Rectal smooth muscle tissue (tissue), 1 donor: ENCODE results near the gene PPP2R3B.
"Not testable (repeated sequence)": the region's sequence is repeated elsewhere in the genome, so short reads cannot be mapped to it uniquely, and the experiment has no call there.

Experiments used
- H3K27ac ChIP-seq: one replicate; pipeline ENCODE4 v1.7.0; 2013; ENCODE audit warnings: low read depth, low read length, inconsistent platforms
- H3K27me3 ChIP-seq: one replicate; pipeline ENCODE4 v1.7.0; 2013; ENCODE audit warnings: low read length; ENCODE audit not compliant: control insufficient read depth, insufficient read depth
- H3K36me3 ChIP-seq: one replicate; pipeline ENCODE4 v1.7.0; 2013; ENCODE audit warnings: low read length; ENCODE audit not compliant: control insufficient read depth, insufficient read depth
- H3K4me1 ChIP-seq: one replicate; pipeline ENCODE4 v1.7.0; 2013; ENCODE audit warnings: low read length; ENCODE audit not compliant: control insufficient read depth, insufficient read depth
- H3K4me3 ChIP-seq: one replicate; pipeline ENCODE4 v1.7.0; 2013; ENCODE audit warnings: low read length
- H3K9ac ChIP-seq: one replicate; pipeline ENCODE4 v1.7.0; 2013; ENCODE audit warnings: low read length

The PPP2R3B gene

GRCh38 chrX:421646-422391, 35.1 kb upstream of the PPP2R3B start:
- Histone ChIP-seq H3K4me1 (no peaks in the 10 kb centered on the region), H3K27me3 (no peaks in the 10 kb centered on the region), H3K9ac (no peak overlapping the region), H3K4me3 (no peak overlapping the region), H3K27ac (no peak overlapping the region), H3K36me3 (no peaks in the 10 kb centered on the region)

- Histone ChIP-seq H3K36me3 (no peaks in the 10 kb centered on the region), H3K9ac (no peak overlapping the region), H3K27ac (no peak overlapping the region), H3K4me3 (no peak overlapping the region), H3K27me3 (no peaks in the 10 kb centered on the region), H3K4me1 (no peaks in the 10 kb centered on the region)
Observed at GRCh38 chrX:420496-421223, 34.0 kb upstream of the PPP2R3B start.

GRCh38 chrX:418927-419729, 32.4 kb upstream of the PPP2R3B start:
- Histone ChIP-seq H3K27ac (no peak overlapping the region), H3K4me1 (no peaks in the 10 kb centered on the region), H3K4me3 (no peak overlapping the region), H3K9ac (no peak overlapping the region), H3K27me3 (no peaks in the 10 kb centered on the region), H3K36me3 (no peaks in the 10 kb centered on the region)

GRCh38 chrX:415498-415897, 28.8 kb upstream of the PPP2R3B start:
- not testable (repeated sequence) for H3K27ac ChIP-seq, H3K4me3 ChIP-seq, H3K27me3 ChIP-seq, H3K36me3 ChIP-seq, H3K4me1 ChIP-seq, H3K9ac ChIP-seq

GRCh38 chrX:413322-414201, 26.9 kb upstream of the PPP2R3B start:
- Histone ChIP-seq H3K36me3 (no peaks in the 10 kb centered on the region), H3K27ac (no peak overlapping the region), H3K4me3 (peak overlapping the region; percentile 21), H3K4me1 (no peaks in the 10 kb centered on the region), H3K27me3 (no peaks in the 10 kb centered on the region), H3K9ac (no peak overlapping the region)

GRCh38 chrX:410296-410695, 23.6 kb upstream of the PPP2R3B start:
- no peak overlapping the region for H3K4me3 ChIP-seq
- no peaks in the 10 kb centered on the region for H3K36me3 ChIP-seq
- no peak overlapping the region for H3K9ac ChIP-seq
- no peak overlapping the region for H3K27ac ChIP-seq
- no peaks in the 10 kb centered on the region for H3K27me3 ChIP-seq
- H3K4me1 ChIP-seq, result no peaks in the 10 kb centered on the region

GRCh38 chrX:405149-405548, 18.4 kb upstream of the PPP2R3B start:
- Histone ChIP-seq H3K27ac (no peak overlapping the region), H3K9ac (no peak overlapping the region), H3K4me1 (no peaks in the 10 kb centered on the region), H3K4me3 (no peak overlapping the region), H3K27me3 (no peaks in the 10 kb centered on the region), H3K36me3 (no peaks in the 10 kb centered on the region)

GRCh38 chrX:404656-405055, 17.9 kb upstream of the PPP2R3B start:
- no peaks in the 10 kb centered on the region for H3K36me3 ChIP-seq
- H3K27ac ChIP-seq, result no peak overlapping the region
- no peaks in the 10 kb centered on the region for H3K27me3 ChIP-seq
- H3K9ac ChIP-seq, result no peak overlapping the region
- no peak overlapping the region for H3K4me3 ChIP-seq
- no peaks in the 10 kb centered on the region for H3K4me1 ChIP-seq

GRCh38 chrX:402857-403256, 16.1 kb upstream of the PPP2R3B start:
- Histone ChIP-seq H3K4me3 (no peak overlapping the region), H3K27me3 (no peaks in the 10 kb centered on the region), H3K27ac (no peak overlapping the region), H3K9ac (no peak overlapping the region), H3K4me1 (no peaks in the 10 kb centered on the region), H3K36me3 (no peaks in the 10 kb centered on the region)

- Histone ChIP-seq H3K27ac (no peak overlapping the region), H3K27me3 (no peaks in the 10 kb centered on the region), H3K4me1 (no peaks in the 10 kb centered on the region), H3K9ac (no peak overlapping the region), H3K36me3 (no peaks in the 10 kb centered on the region), H3K4me3 (no peak overlapping the region)
Observed at GRCh38 chrX:400258-400657, 13.6 kb upstream of the PPP2R3B start.

GRCh38 chrX:397575-397974, 10.9 kb upstream of the PPP2R3B start:
- Histone ChIP-seq H3K9ac (no peak overlapping the region), H3K27me3 (no peaks in the 10 kb centered on the region), H3K4me3 (no peak overlapping the region), H3K36me3 (no peaks in the 10 kb centered on the region), H3K4me1 (no peaks in the 10 kb centered on the region), H3K27ac (no peak overlapping the region)

GRCh38 chrX:394830-395229, 8.1 kb upstream of the PPP2R3B start:
- Histone ChIP-seq H3K4me3 (no peak overlapping the region), H3K9ac (no peak overlapping the region), H3K27me3 (no peaks in the 10 kb centered on the region), H3K36me3 (no peaks in the 10 kb centered on the region), H3K27ac (no peak overlapping the region), H3K4me1 (no peaks in the 10 kb centered on the region)
